WTC11 (cell line): Measurements from ENCODE around the gene KCNIP1. TPM values are rescaled to one million over a fixed set of nuclear protein-coding genes. Genes with fewer than 3 reads are reported as not detected.

Experiments
- ATAC-seq: fragments of 200-7000 bp; cut with Tn5 transposase; 2 replicates; pipeline ENCODE4 v1.10.0; 2021; ENCODE audit warnings: mild to moderate bottlenecking, moderate library complexity
- CTCF ChIA-PET: fragments of 300-600 bp; sonication (Branson Sonifier 250); formaldehyde crosslinking; loops from one replicate; lab custom pipeline; 2021; ENCODE audit warnings: antibody characterized with exemption; lab: Charles Lee
- POLR2A ChIA-PET: fragments of 350-600 bp; sonication (Branson Sonifier 250); formaldehyde crosslinking; loops from one replicate; lab custom pipeline; 2021; ENCODE audit warnings: antibody characterized with exemption; lab: Charles Lee
- DNase-seq: peaks from one replicate; pipeline ENCODE4 v3.0.0; 2021; ENCODE audit warnings: low spot score
- H3K27ac Mint-ChIP-seq: 2 replicates; pipeline ENCODE4 v1.8.0; 2021; ENCODE audit warnings: mixed read lengths
- H3K27me3 Mint-ChIP-seq: 2 replicates; pipeline ENCODE4 v1.8.0; 2021; ENCODE audit warnings: low read depth, mild to moderate bottlenecking, moderate library complexity, mixed read lengths
- H3K36me3 Mint-ChIP-seq: 2 replicates; pipeline ENCODE4 v1.8.0; 2021; ENCODE audit warnings: mixed read lengths
- H3K4me1 Mint-ChIP-seq: 2 replicates; pipeline ENCODE4 v1.8.0; 2022; ENCODE audit warnings: mixed read lengths
- H3K4me3 Mint-ChIP-seq: 2 replicates; pipeline ENCODE4 v1.8.0; 2021; ENCODE audit warnings: mild to moderate bottlenecking, moderate library complexity, mixed read lengths
- H3K9me3 Mint-ChIP-seq: 2 replicates; pipeline ENCODE4 v1.8.0; 2021; ENCODE audit warnings: mixed read lengths
- CREB1 ChIP-seq: sonication (generic); formaldehyde crosslinking; IDR thresholded peaks from 2 replicates; pipeline ENCODE4 v1.8.0; 2023; ENCODE audit warnings: mild to moderate bottlenecking, missing genetic modification reagents
- GABPB1 ChIP-seq: sonication (generic); formaldehyde crosslinking; IDR thresholded peaks from 2 replicates; pipeline ENCODE4 v1.8.1; 2023; ENCODE audit warnings: mild to moderate bottlenecking, missing genetic modification reagents
- GRHL2 ChIP-seq: fragments of 250-450 bp; sonication (Bioruptor Pico); IDR thresholded peaks from 2 replicates; pipeline ENCODE4 v1.8.0; 2022; ENCODE audit warnings: mild to moderate bottlenecking, moderate library complexity; ENCODE audit not compliant: insufficient replicate concordance, severe bottlenecking
- GTF2I ChIP-seq: fragments of 250-450 bp; sonication (Bioruptor Pico); conservative IDR thresholded peaks from 2 replicates; pipeline ENCODE4 v1.4.0; 2021; ENCODE audit warnings: mild to moderate bottlenecking
- JUN ChIP-seq: sonication (generic); formaldehyde crosslinking; IDR thresholded peaks from 2 replicates; pipeline ENCODE4 v1.8.0; 2023; ENCODE audit warnings: mild to moderate bottlenecking, missing genetic modification reagents
- NFE2L1 ChIP-seq: sonication (generic); formaldehyde crosslinking; IDR thresholded peaks from 2 replicates; pipeline ENCODE4 v1.8.1; 2023; ENCODE audit warnings: missing genetic modification reagents
- NFYB ChIP-seq: sonication (generic); formaldehyde crosslinking; conservative IDR thresholded peaks from 2 replicates; pipeline ENCODE4 v1.8.0; 2022; ENCODE audit warnings: low read depth, missing genetic modification reagents
- NR1H2 ChIP-seq: sonication (generic); formaldehyde crosslinking; IDR thresholded peaks from 2 replicates; pipeline ENCODE4 v1.9.0; 2021; ENCODE audit warnings: mild to moderate bottlenecking, moderate library complexity, missing genetic modification reagents
- NR3C1 ChIP-seq: sonication (generic); formaldehyde crosslinking; conservative IDR thresholded peaks from 2 replicates; pipeline ENCODE4 v1.8.1; 2023; ENCODE audit warnings: low read depth, mild to moderate bottlenecking, missing genetic modification reagents
- SMAD3 ChIP-seq: sonication (generic); formaldehyde crosslinking; IDR thresholded peaks from 2 replicates; pipeline ENCODE4 v1.8.0; 2022; ENCODE audit warnings: missing genetic modification reagents, mild to moderate bottlenecking, borderline replicate concordance
- SOX15 ChIP-seq: fragments of 250-450 bp; sonication (Bioruptor Pico); IDR thresholded peaks from 2 replicates; pipeline ENCODE4 v1.9.0; 2021; ENCODE audit warnings: mild to moderate bottlenecking
- TCF7 ChIP-seq: sonication (generic); formaldehyde crosslinking; IDR thresholded peaks from 2 replicates; pipeline ENCODE4 v1.8.0; 2022; ENCODE audit warnings: mild to moderate bottlenecking, low read depth, missing genetic modification reagents, moderate library complexity
- TEAD4 ChIP-seq: sonication (generic); formaldehyde crosslinking; IDR thresholded peaks from 2 replicates; pipeline ENCODE4 v1.8.0; 2022; ENCODE audit warnings: mild to moderate bottlenecking, missing genetic modification reagents
- ZNF121 ChIP-seq: sonication (generic); formaldehyde crosslinking; IDR thresholded peaks from 2 replicates; pipeline ENCODE4 v1.8.0; 2023; ENCODE audit warnings: missing genetic modification reagents
- ZNF317 ChIP-seq: sonication (generic); formaldehyde crosslinking; IDR thresholded peaks from 2 replicates; pipeline ENCODE4 v1.8.1; 2023; ENCODE audit warnings: low read depth, mild to moderate bottlenecking, moderate library complexity, missing genetic modification reagents, borderline replicate concordance
- ZNF423 ChIP-seq: fragments of 250-450 bp; sonication (Bioruptor Pico); IDR thresholded peaks from 2 replicates; pipeline ENCODE4 v2.1.2; 2022; ENCODE audit warnings: mild to moderate bottlenecking, moderate library complexity
- total RNA-seq: library from RNA; stranded (reverse); gene quantifications from 3 replicates; pipeline ENCODE4 v1.2.3, GENCODE V29; 2021
- TF ChIP-seq, protein P1 (sequence below): sonication (generic); formaldehyde crosslinking; IDR thresholded peaks from 2 replicates; pipeline ENCODE4 v1.8.1; 2022; ENCODE audit warnings: mild to moderate bottlenecking, moderate library complexity, missing genetic modification reagents
- TF ChIP-seq, protein P2 (sequence below): fragments of 250-450 bp; sonication (Bioruptor Pico); IDR thresholded peaks from 2 replicates; pipeline ENCODE4 v1.9.0; 2021; ENCODE audit warnings: moderate library complexity, mild to moderate bottlenecking, inconsistent platforms, borderline replicate concordance
- TF ChIP-seq, protein P3 (sequence below): fragments of 250-450 bp; sonication (Bioruptor Pico); conservative IDR thresholded peaks from 2 replicates; pipeline ENCODE4 v1.9.0; 2021; ENCODE audit warnings: mild to moderate bottlenecking
- TF ChIP-seq, protein P4 (sequence below): sonication (generic); formaldehyde crosslinking; IDR thresholded peaks from 2 replicates; pipeline ENCODE4 v1.8.1; 2022; ENCODE audit warnings: low read depth, mild to moderate bottlenecking, moderate library complexity, missing genetic modification reagents, borderline replicate concordance
- TF ChIP-seq, protein P5 (sequence below): sonication (generic); formaldehyde crosslinking; IDR thresholded peaks from 2 replicates; pipeline ENCODE4 v1.8.1; 2023; ENCODE audit warnings: mild to moderate bottlenecking, missing genetic modification reagents, moderate library complexity
- TF ChIP-seq, protein P6 (sequence below): fragments of 250-450 bp; sonication (Bioruptor Pico); IDR thresholded peaks from 2 replicates; pipeline ENCODE4 v1.8.0; 2021; ENCODE audit warnings: mild to moderate bottlenecking
- TF ChIP-seq, protein P7 (sequence below): sonication (generic); formaldehyde crosslinking; IDR thresholded peaks from 2 replicates; pipeline ENCODE4 v1.8.0; 2022; ENCODE audit warnings: mild to moderate bottlenecking, missing genetic modification reagents

KCNIP1 gene
- total RNA-seq, 1 experiment from 2014 or later = 0.59 TPM

DNA sequence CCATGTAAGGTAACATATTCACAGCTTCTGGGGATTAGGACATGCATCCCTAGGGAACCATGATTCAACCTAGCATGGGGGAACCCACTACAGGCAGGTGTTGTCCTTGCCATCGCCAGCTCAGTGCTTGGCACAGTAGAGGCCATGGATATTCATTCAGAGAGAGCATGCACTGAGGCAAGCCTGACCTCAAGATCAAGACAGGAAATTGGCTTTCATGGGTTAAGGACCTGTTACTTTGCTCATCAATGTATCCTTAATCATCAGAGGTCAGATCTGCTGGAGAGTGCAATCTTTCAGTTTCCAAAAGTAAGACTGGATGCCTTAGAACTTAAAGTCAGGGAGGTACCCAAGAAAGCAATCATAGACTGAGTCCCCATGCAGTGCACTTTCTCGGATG lies 84.0 kb downstream of the KCNIP1 start:
- no peaks in the 10 kb centered on the region for H3K4me1 Mint-ChIP-seq
- H3K4me3 Mint-ChIP-seq = no peak overlapping the region
- no peaks in the 10 kb centered on the region for H3K27me3 Mint-ChIP-seq
- H3K9me3 Mint-ChIP-seq = peaks cover 14% of the 10 kb centered on the region
- no peaks in the 10 kb centered on the region for H3K36me3 Mint-ChIP-seq
- POLR2A ChIA-PET = no interaction called here
- no peak for ATAC-seq
- TF ChIP-seq SMAD3 (CRISPR knock-in tag) = no peak
- TF ChIP-seq JUN (CRISPR knock-in tag) = no peak
- TF ChIP-seq, protein P1, sequence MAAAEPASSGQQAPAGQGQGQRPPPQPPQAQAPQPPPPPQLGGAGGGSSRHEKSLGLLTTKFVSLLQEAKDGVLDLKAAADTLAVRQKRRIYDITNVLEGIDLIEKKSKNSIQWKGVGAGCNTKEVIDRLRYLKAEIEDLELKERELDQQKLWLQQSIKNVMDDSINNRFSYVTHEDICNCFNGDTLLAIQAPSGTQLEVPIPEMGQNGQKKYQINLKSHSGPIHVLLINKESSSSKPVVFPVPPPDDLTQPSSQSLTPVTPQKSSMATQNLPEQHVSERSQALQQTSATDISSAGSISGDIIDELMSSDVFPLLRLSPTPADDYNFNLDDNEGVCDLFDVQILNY = no peak
- no peak for TF ChIP-seq GTF2I (CRISPR knock-in tag)
- TF ChIP-seq SOX15 (CRISPR knock-in tag) = no peak
- no peak for TF ChIP-seq NFYB
- no peak for TF ChIP-seq ZNF317 (CRISPR knock-in tag)
- TF ChIP-seq CREB1 (CRISPR knock-in tag) = no peak
- no peak for TF ChIP-seq NFE2L1 (CRISPR knock-in tag)
- no peak for TF ChIP-seq GABPB1
- TF ChIP-seq, protein P2, sequence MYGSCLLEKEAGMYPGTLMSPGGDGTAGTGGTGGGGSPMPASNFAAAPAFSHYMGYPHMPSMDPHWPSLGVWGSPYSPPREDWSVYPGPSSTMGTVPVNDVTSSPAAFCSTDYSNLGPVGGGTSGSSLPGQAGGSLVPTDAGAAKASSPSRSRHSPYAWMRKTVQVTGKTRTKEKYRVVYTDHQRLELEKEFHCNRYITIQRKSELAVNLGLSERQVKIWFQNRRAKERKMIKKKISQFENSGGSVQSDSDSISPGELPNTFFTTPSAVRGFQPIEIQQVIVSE (CRISPR knock-in tag) = no peak
- TF ChIP-seq, protein P3, sequence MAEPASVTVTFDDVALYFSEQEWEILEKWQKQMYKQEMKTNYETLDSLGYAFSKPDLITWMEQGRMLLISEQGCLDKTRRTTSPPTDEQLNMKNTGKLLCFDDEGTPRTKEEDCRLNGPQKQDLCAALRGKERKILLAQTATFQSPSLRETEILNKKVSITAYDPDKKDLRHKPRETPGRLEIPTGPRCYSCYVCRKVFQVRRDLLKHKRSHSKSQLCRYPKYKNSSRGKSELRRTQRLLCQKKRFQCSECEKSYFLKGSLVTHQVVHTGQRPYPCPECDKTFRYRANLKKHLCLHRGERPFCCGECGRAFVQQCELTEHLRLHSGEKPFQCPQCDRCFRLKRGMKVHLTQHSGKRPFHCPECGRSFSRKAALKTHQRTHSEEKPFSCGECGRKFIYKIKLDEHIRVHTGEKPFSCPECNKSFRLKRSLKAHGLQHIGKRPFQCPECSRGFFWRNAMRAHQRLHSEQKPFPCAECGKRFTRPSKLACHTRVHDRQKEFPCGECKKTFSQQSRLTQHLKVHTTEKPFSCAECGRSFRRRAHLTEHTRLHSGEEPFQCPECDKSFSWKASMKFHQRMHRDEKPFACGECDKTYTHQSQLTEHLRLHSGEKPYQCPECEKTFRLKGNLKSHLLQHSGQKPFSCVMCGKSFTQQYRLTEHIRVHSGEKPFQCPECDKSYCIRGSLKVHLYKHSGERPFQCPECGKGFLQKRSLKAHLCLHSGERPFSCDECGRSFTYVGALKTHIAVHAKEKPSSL (CRISPR knock-in tag) = no peak
- no peak for TF ChIP-seq ZNF423 (CRISPR knock-in tag)
- TF ChIP-seq TCF7 (CRISPR knock-in tag) = no peak
- TF ChIP-seq, protein P4, sequence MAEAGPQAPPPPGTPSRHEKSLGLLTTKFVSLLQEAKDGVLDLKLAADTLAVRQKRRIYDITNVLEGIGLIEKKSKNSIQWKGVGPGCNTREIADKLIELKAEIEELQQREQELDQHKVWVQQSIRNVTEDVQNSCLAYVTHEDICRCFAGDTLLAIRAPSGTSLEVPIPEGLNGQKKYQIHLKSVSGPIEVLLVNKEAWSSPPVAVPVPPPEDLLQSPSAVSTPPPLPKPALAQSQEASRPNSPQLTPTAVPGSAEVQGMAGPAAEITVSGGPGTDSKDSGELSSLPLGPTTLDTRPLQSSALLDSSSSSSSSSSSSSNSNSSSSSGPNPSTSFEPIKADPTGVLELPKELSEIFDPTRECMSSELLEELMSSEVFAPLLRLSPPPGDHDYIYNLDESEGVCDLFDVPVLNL (CRISPR knock-in tag) = no peak
- TF ChIP-seq ZNF121 = no peak
- no peak for TF ChIP-seq NR1H2 (CRISPR knock-in tag)
- TF ChIP-seq, protein P5, sequence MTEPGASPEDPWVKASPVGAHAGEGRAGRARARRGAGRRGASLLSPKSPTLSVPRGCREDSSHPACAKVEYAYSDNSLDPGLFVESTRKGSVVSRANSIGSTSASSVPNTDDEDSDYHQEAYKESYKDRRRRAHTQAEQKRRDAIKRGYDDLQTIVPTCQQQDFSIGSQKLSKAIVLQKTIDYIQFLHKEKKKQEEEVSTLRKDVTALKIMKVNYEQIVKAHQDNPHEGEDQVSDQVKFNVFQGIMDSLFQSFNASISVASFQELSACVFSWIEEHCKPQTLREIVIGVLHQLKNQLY = no peak
- H3K27ac Mint-ChIP-seq = no peak overlapping the region
- CTCF ChIA-PET = interaction anchor here (1.1 kb wide), 1 partner anchor 44 kb away, joined by 3 read pairs; no protein-coding TSS in a partner anchor
- DNase-seq = no peak

DNA sequence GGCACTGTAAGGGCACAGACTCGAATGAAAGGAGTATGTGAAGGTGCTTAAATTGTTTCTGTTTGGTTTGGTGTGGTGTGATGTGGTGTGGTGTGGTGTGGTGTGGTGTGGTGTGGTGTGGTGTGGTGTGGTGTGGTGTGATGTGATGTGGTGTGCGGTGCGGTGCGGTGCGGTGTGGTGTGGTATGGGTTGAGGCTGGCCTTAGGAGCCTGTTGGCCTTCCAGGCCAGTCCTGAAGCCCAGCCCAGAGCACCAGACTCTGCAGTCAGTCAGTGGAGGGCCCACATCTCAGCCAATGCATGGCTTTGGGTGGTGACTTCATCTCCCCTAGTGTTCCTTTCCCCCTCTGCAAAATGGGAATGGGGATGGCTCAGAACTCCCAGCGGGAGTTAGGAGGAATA lies 85.8 kb downstream of the KCNIP1 start:
- no peak overlapping the region for H3K27ac Mint-ChIP-seq
- TF ChIP-seq GRHL2 (no peak), TEAD4 (CRISPR knock-in tag) (no peak), NR3C1 (CRISPR knock-in tag) (no peak)
- TF ChIP-seq, protein P6, sequence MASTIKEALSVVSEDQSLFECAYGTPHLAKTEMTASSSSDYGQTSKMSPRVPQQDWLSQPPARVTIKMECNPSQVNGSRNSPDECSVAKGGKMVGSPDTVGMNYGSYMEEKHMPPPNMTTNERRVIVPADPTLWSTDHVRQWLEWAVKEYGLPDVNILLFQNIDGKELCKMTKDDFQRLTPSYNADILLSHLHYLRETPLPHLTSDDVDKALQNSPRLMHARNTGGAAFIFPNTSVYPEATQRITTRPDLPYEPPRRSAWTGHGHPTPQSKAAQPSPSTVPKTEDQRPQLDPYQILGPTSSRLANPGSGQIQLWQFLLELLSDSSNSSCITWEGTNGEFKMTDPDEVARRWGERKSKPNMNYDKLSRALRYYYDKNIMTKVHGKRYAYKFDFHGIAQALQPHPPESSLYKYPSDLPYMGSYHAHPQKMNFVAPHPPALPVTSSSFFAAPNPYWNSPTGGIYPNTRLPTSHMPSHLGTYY = no peak
- TF ChIP-seq, protein P1 = no peak
- TF ChIP-seq, protein P7, sequence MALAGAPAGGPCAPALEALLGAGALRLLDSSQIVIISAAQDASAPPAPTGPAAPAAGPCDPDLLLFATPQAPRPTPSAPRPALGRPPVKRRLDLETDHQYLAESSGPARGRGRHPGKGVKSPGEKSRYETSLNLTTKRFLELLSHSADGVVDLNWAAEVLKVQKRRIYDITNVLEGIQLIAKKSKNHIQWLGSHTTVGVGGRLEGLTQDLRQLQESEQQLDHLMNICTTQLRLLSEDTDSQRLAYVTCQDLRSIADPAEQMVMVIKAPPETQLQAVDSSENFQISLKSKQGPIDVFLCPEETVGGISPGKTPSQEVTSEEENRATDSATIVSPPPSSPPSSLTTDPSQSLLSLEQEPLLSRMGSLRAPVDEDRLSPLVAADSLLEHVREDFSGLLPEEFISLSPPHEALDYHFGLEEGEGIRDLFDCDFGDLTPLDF (CRISPR knock-in tag) = no peak
- POLR2A ChIA-PET = no interaction called here
- H3K36me3 Mint-ChIP-seq = no peaks in the 10 kb centered on the region
- ATAC-seq = no peak
- H3K4me1 Mint-ChIP-seq = no peaks in the 10 kb centered on the region
- CTCF ChIA-PET = no interaction called here
- no peaks in the 10 kb centered on the region for H3K27me3 Mint-ChIP-seq
- H3K9me3 Mint-ChIP-seq = peaks cover 9% of the 10 kb centered on the region
- DNase-seq = no peak
- H3K4me3 Mint-ChIP-seq = no peak overlapping the region
